Nucleus accumbens (tissue), 56 donors: ENCODE results near the gene HOXD13.
A peak's percentile ranks its signal among the peaks of the same experiment; 100 is the strongest.

Source experiments
- DNase-seq, 56 donors: peaks; one replicate each; lab custom pipeline; 2025; lab: John Stamatoyannopoulos, UW

HOXD13 gene

DNA sequence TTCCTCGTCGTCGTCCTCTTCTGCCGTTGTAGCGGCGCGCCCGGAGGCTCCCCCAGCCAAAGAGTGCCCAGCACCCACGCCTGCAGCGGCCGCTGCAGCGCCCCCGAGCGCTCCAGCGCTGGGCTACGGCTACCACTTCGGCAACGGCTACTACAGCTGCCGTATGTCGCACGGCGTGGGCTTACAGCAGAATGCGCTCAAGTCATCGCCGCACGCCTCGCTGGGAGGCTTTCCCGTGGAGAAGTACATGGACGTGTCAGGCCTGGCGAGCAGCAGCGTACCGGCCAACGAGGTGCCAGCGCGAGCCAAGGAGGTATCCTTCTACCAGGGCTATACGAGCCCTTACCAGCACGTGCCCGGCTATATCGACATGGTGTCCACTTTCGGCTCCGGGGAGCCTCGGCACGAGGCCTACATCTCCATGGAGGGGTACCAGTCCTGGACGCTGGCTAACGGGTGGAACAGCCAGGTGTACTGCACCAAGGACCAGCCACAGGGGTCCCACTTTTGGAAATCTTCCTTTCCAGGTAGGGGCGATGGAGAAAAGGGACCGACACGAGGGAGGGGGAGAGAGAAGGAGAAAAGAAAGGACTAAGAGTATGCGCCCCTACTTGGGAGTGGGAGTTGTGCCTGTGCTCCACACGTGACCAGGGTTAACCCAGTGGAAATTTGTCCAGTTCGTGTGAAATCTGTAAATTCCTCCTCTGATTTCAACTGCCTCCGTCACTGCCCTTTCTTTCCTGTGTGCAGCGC lies 800 bp downstream of the HOXD13 start:
- DNase-seq = no peak

DNA sequence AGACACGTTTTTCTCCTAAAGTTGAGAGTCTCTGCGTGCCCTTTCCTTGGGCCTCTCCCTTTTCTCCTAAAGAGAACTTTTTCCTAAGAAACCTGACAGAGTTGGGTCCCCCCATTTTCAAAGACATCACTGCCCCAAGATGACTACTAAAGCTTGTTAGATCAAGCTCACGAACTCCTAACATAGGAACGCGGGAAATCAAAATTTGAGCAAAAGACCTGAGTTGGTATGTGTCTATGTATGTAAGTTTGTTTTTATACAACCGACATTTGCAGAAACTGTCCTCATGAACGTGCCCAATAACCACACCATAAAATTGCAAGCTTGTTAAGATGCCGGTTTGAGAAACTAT lies 1.4 kb downstream of the HOXD13 start:
- no peak for DNase-seq

DNA sequence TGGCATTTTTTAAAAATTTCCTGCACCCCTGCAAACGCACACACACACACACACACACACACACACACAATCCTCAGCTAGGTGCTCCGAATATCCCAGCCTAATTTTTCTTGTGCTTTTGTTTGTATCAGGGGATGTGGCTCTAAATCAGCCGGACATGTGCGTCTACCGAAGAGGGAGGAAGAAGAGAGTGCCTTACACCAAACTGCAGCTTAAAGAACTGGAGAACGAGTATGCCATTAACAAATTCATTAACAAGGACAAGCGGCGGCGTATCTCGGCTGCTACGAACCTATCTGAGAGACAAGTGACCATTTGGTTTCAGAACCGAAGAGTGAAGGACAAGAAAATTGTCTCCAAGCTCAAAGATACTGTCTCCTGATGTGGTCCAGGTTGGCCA lies 1.8 kb downstream of the HOXD13 start:
- no peak for DNase-seq

DNA sequence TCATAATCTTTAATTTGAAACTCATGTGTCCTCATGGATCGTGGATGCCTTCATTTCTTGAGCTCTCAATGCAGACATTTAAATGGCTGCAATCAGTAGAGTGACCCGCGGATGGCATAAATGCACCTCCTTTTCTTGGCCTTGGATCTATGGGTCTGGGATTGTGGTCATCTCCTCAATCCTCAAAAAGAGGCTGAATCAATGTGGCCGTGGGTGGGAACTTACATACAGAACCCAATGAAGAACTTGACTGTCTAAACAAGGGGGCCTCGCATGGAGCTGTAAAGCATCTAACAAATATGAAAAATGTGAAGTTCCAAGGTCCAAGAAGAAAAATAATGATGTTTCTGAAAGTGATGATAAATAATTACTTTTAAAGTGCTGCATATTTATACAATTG lies 2.9 kb downstream of the HOXD13 start:
- DNase-seq = no peak

DNA sequence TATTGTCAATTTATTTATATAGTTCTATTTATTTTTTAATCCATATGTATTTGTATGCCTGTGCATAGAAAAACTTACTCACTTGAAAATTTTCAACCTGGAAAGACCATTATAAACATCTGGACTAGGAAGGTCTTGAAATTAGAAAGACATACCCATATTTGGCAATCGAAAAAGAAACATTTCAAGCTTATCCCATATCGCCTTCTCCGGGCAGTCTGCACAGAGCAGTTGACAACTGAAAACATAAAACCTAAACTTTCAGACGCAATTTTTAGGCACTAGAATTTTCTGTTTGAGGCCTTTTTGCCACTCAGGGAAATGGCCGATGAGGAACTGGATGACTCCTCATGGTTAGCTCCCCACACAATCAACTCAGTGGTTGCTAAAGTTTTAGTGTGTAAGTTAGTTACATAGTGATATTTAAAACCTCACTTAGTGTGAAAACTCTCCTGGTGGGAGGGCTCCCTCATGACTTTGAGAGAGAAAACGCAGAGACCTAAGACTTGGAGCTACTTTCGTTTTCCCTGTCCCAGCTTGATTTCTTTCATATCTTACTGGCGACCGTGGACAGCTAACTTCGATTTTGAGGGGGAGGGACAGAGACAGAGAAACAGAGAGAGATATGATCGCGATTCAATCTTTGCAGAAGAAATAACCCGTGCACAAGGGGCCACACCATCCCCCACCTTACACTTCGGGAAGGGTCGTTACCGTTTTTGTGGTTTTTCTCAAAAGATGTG lies 3.9 kb downstream of the HOXD13 start:
- DNase-seq = no peak

DNA sequence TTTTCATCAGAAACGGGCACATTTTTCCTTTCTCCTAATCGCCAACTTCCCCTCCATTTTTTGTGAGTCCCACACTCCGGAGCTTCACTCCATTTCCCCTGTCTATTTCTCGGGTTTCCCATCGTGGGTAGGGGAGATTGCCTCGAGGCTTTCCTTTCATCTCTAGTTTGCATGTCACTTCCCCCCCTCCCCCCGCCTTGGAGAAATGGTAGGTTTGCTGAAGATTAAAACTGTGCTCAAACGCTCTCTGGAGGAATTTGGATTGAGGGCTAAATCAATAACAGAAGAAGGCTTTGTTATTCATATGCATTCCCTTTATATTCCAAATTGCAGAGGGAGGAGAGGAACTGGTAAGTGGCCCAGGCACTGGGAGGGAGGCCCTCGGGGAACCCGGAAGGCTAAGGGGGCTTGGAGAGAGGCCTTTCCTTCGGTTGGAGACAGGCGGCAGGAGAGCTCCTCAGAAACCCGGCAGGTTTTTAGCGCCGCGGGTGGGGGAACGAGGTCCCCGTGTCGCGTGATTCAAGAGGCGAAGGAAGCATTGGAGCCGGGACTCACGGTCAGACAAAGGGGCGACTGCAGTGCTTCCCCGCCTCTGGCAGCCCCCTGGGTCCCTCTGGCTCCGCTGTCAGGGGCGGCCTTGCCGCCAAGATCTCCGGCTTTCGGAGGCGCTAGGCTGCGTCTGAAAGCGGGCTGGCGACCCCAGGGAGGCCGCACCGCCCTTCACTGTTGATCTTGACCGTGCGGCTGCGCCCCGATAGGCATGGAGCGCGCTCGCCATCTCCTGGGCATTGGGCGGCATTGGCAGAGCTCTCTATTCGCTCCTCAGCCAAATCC lies 4.7 kb downstream of the HOXD13 start:
- peak in 23 of 56 donors; percentile 1 to 53 (median 11) for DNase-seq

DNA sequence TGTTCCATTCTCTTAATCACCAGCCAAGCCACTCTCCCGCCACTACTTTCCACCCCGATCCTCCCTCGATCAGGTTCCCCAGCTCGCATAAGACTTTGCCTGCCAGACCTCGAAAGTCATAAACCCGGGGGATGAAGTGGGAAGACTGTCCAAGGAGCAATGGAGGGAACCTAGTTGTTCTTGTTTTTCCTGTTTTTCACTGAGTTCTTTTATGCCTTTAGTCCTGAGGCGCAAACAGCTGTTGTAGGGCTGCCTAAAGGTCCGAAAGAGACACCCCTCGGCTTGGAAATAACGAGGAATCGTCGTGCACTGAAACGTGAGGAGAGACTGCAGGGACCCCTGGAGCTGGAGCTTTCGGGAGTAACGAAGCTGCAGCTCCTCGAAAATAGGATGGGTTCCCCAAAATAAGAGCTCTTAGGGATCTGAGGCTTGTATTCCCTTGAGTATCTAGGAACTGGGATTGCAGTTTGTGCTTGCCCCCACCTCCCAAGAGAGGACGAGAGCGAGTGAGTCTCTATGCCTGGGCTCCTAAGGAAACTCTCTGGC lies 5.4 kb downstream of the HOXD13 start:
- no peak for DNase-seq

DNA sequence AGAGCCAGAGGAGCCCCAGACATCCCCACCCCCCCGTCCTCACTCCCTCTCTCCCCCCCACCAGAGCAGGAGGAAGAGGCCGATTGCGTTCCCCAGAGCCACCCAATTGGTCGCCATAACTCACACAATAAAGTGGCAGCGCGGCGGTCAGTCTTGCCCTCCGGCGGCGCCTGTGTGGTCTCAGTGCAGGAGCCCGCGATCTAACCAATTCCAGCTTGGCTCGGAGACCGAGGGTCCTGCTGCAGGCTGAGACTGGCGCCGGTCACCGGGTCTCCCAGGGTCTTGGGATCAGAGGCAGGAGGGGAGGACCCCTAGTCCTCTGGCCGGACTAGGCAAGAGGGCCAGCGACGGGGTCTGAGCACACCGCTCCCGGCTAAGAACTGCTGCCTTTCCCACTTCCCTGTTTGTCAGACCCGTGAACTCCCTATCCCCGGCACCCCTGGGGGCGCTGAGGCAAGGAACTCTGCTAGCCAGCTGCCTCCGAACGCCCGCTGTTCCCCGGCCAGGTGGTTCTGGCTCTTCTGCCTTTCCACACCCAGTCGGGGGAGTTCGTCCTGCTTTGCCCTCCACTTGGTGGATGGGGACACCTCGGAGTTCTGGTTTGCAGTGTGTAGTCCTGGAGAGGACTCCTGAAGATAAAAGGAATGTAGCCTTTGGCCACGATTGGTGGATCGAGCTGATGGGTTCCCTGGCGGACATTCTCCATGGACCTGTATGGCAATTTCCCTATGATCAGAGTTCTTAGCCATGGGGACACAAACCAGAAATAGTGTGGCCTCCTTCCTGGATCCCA lies 6.0 kb downstream of the HOXD13 start:
- DNase-seq = no peak

DNA sequence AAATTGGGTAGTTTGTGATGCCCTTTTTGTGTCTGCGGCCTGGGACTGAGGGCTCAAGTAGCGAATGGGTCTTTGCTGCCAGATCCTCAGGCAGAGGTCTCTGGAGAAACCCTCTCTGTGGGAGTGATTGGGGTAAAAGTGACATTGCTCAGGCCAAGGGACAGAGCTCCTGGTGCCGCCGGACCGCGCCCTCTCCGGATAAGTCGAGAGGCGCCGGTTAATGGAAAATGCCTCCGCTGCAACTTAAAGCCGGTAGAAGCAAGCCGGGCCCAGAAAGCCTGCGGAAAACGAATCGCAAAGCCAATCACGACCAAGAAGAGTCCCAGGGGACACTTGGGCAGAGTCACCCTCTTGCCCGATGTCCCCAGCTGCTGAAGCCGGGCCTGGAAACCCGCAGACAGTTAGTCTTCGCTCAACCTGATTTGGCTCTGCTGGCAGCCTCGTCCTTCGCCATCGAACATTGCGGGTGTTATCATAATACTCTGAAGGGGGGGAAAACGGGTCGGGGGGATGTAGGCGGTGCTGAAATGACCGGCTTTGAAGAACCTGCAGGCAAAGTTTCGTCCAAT lies 6.7 kb downstream of the HOXD13 start:
- DNase-seq = no peak

DNA sequence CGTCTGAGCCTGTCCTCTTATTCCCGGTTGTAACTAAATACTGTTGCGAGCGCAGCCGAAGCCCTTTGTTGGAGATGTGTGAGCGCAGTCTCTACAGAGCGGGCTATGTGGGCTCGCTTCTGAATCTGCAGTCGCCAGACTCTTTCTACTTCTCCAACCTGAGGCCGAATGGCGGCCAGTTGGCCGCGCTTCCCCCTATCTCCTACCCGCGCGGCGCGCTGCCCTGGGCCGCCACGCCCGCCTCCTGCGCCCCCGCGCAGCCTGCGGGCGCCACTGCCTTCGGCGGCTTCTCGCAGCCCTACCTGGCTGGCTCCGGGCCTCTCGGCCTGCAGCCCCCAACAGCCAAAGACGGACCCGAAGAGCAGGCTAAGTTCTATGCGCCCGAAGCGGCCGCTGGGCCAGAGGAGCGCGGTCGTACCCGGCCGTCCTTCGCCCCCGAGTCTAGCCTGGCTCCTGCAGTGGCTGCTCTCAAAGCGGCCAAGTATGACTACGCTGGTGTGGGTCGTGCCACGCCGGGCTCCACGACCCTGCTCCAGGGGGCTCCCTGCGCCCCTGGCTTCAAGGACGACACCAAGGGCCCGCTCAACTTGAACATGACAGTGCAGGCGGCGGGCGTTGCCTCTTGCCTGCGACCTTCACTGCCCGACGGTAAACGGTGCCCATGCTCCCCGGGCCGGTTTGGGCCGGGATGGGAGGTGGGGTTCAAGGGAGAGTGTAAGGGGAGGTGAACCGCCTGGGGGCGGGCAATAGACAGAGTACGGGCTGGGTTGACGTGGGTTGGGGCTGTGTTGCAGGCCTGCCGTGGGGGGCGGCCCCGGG lies 7.4 kb downstream of the HOXD13 start, which contains the start of gene HOXD12:
Gene HOXD12, plus strand, starts transcription at position 68 of the 819 bp plus-strand sequence. Its CDS starts 7 bp downstream, at position 75.
- no peak for DNase-seq

DNA sequence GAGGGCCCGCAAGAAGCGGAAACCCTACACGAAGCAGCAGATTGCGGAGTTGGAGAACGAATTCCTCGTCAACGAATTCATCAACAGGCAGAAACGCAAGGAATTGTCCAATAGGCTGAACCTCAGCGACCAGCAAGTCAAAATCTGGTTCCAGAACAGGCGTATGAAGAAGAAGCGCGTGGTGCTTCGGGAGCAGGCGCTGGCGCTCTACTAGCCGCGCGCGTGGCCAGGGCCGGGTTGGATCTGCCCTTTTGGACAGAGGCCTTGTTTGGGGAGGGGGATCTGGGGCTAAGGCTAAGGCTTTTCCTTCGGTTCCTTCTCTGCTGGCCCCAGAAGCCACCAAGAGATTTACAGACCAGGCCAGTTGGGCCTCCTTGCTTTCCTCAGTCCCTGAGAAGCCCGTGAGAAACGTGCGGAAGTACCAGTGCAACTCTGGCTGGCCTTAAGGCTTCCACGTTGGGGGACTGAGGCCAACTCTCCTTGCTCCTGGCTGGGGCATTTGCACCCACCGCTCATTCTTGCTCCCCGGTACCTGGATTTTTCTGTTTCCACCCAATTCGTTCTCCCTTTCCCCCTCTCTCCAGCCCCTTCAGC lies 8.1 kb downstream of the HOXD13 start:
- no peak for DNase-seq

DNA sequence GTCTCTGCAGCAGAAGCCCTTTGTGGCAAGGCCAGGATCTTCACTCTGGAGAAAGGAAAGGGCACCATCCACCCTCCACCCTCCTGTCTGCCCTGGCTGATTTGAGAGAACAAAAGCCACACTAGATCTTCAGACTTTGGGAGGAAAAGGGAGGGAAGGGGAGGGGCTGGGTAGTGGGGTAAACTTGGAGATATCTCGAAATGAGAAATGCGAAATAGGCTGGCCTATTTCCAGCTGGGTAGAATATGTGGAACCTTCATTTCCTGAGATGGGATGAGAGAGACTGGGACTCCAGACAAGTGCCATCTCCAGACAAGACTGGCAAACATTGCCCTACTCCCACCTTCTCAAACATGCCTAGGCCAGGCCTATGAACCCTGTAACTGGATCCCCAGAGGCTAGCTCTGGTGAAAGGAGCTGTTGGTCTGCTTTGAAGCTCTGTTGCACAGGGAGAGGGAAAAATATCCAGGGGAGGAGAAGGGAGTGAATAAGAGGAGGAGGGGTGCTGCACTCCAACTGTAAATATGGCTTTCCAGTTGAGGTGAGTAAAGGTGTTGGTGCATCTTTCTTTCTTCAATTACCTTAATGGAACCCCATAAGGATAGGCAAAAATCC lies 8.8 kb downstream of the HOXD13 start:
- DNase-seq = no peak

DNA sequence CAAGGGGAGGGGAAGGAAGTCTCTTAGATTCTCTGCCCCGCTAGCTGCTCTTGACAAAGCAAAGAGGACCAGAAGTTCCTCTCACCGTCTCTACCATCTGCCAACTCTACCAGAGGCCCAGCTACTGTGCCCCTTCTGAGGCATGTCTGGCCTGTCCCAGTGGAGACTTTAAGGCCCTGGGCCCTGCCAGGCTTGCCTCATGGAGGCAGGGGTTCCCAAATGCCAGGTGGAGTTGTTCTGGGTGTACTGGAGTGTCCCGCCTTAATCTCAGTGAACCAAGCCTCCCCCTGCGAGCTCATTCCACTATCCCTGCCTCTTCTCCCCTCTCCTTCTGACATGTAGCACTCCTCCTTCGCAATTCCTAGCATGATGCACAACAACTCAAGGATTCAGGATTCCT lies 9.3 kb downstream of the HOXD13 start:
- DNase-seq = no peak

DNA sequence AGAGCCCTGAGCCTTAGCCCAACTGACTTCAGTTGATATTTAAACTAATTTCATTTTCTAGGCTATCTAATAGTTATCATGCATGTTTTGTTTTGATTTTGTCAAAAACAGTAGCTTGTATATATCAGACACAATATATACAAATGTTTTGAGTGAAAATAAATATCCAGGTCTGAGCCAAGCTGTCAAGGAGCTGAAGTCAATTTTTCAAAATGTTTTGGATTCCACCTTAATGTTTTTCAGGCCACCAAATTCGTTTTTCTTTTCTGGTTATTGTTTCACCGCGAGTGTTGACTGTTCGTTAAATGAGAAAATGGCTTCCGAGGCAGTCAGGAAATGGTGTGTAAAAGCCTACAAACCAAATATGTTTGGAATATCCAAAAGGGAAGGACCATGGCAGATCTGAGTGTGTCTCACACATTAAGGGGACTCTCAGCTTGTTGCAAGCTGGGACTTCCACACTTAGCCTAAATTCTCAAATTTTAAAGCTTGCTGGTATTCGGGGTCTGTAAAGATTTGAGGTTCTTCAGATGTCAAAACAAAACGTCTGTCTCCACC lies 9.9 kb downstream of the HOXD13 start:
- no peak for DNase-seq

DNA sequence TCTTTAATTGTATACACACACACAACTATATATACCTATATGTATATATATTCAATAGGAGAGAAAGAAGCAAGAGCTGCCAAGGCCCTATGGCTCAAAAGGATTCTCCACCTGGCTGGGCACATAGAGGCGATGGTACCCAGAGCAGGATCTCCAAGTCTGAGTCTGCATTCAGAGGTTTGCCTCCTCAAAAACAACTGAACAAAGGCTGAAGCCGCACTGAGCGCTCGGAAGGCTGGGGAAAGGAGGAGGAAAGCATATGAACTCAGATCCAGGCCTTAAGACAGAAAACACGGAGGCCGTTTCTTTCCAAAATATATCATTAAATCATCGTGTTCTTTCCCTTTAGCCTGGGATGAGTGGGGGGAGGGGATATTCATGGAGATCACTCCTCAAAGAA lies 10.7 kb downstream of the HOXD13 start:
- DNase-seq = no peak

DNA sequence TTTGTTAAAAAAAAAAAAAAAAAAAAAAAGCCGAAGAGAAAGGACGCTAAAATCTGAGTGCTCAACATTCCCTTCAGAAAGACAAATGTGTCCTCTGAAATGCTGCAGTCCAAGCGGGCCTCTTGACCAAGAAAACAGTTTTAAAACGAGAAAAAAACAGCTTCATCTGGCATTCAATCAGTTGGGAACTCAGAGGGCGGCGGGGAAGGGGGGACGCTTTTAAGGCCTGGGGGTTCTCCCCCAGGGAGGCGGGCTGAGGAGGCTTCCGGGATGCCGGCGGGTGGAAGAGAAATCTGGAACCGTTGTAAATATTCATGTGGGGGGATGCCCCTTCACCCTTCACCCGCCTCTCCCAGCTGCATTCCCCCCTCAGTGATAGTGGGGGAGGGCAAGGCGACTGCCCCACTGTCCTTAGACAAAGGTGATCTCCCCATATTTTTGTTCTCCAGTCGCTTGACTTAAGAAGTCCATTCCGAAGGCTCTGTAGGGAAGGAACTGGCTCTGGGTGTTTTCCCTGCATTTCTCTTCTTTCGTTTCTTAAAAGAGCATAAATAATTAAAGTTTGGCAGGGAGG lies 11.3 kb downstream of the HOXD13 start:
- DNase-seq = no peak

DNA sequence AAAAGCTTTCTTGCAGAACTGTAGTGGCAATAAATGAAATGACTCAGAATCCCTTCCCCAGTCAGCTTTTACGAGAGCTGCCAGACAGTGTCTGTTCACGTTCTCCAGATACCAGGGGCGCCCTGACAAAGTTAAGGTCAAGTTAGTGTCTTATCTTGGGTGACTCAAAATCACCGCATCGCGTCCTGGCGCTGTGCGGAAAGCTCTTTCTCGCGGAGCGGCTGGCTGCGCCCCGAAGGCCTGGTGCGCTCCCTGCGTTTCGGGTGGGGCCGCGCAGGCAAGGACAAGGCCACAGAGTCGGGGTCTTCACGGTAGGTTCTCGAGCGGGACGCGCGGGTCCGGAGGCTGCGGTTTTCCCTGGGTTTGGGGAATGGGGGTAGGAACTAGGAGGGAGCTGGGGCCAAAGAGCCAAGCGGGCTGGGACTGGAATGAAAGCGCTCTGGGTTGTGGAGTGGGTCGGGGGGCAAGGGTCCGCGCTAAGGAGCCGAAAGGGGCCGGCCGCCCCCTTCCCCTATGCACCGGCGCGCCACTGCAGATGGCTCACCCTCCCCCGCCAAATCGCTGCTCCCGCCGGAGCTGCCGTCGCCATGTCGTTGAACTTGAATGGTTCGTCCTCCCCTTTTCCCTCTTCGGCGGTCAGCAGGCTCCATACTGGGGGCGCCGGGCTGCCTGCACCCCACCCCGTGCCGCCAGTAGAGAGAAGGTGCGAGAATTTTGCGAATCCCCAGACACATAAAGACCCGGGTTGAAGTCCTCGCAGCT lies 12.0 kb downstream of the HOXD13 start:
- DNase-seq = no peak
